HG03064 (cell line): ENCODE data around the gene SEPHS2.
"Not testable (repeated sequence)": the region's sequence is repeated elsewhere in the genome, so short reads cannot be mapped to it uniquely, and the experiment has no call there.

Experiments
- ATAC-seq: cut with Tn5 transposase; IDR thresholded peaks from one replicate; pipeline ENCODE4 v1.9.1; 2021; ENCODE audit warnings: low read depth; ENCODE audit not compliant: unreplicated experiment

Gene SEPHS2

DNA sequence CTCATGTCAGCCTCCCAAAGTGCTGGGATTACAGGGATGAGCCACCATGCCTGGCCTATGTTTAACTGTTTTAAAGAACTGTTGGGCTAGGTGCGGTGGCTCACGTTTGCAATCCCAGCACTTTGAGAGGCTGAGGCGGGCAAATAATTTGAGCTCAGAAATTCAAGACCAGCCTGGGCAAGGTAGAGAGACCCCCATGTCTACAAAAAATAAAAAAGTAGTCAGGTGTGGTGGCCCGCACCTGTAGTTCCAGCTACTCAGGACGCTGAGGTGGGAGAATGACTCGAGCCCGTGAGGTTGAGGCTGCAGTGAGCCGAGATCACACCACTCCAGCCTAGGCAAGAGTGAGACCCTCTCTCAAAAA, 24.9 kb upstream of the SEPHS2 start:
- no peak for ATAC-seq

DNA sequence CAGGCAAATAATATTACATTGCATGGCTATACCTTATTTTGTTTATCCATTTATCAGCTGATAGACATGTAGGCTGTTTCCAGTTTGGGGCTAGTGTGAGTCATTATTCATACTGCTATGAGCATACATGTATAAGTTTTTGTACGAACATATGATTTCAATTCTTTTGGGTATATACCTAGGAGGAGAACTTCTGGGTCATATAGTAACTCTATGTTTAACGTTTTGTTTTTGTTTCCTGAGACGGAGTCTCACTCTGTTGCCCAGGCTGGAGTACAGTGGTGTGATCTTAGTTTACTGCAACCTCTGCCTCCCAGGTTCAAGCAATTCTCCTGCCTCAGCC, 24.5 kb upstream of the SEPHS2 start:
- ATAC-seq, result no peak

DNA sequence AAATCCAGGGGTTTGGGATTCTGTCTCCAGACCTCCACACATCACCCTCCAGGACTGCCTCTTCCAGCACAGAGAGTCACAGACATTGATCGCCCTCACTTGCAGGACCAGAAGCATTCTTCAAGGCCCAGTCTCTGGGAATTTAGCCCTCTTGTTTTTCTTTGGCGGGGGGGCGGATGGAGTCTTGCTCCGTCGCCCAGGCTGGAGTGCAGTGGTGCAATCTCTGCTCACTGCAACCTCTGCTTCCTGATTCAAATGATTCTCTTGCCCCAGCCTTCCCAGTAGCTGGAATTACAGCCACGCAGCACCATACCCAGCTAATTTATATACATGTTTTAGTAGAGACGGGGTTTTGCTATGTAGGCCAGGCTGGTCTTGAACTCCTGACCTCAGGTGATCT, 18.4 kb upstream of the SEPHS2 start:
- no peak for ATAC-seq

DNA sequence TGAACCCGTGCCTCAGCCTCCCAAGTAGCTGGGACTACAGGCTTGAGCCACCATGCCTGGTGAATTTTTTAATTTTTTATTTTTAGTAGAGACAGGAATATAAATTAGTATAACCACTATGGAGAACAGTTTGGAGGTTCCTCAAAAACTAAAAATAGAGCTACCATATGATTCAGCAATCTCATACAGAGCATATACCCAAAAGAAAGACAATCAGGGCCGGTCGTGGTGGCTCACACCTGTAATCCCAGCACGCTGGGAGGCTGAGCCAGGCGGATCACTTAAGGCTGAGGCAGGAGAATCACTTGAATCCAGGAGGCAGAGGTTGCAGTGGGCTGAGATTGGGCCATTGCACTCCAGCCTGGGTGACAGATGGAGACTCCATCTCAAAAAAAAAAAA, 15.8 kb upstream of the SEPHS2 start:
- ATAC-seq, result not testable (repeated sequence)

DNA sequence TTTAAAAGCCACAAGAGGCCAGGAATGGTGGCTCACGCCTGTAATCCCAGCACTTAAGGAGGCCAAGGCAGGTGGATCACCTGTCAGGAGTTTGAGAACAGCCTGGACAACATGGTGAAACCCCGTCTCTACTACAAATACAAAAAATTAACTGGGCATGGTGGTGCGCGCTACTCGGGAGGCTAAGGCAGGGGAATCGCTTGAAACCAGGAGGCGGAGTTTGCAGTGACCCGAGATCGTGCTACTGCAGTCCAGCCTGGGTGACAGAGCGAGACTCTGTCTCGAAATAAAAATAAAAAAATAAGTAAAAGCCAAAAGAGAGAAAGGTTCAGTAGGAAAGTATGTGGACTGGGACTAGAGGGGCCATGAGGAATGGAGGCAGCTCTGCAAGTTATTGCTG, 13.8 kb upstream of the SEPHS2 start:
- ATAC-seq, result no peak

DNA sequence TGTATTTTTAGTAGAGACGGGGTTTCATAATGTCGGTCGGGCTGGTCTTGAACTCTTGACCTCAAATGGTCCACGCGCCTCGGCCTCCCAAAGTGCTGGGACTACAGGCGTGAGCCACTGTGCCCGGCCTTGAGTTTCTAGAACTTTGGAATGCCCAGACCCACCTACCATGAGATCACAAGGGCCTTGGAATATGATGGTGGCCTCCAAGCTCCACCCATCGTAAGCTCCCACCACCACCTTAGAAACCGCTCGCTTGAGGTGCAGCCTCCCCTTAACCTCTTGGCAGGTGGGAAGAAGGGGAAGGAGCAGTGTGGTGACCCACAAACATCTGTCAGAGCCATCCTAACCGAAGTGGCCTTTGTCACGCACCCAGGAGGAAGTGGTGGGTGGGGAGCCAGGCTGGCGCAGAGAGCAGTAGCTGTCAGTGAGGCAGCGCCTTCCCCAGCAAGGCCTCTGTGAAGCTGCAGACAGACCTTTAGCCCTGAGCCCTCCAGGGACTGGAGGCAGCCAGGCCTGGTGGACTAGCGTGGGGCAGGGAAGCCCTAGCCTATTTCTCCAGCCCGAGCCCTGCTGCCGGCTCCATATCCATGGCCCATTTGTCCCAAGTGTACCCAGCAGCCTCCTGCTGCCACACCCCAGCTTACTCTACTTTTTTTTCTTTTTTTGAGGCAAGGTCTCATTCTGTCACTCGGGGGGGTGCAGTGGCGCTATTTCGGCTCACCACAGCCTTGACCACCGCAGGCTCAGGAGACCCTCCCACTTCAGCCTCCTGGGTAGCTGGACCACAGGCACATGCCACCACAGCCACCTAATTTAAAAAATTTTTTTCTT, 13.1 kb upstream of the SEPHS2 start:
- peak; percentile 73 for ATAC-seq

DNA sequence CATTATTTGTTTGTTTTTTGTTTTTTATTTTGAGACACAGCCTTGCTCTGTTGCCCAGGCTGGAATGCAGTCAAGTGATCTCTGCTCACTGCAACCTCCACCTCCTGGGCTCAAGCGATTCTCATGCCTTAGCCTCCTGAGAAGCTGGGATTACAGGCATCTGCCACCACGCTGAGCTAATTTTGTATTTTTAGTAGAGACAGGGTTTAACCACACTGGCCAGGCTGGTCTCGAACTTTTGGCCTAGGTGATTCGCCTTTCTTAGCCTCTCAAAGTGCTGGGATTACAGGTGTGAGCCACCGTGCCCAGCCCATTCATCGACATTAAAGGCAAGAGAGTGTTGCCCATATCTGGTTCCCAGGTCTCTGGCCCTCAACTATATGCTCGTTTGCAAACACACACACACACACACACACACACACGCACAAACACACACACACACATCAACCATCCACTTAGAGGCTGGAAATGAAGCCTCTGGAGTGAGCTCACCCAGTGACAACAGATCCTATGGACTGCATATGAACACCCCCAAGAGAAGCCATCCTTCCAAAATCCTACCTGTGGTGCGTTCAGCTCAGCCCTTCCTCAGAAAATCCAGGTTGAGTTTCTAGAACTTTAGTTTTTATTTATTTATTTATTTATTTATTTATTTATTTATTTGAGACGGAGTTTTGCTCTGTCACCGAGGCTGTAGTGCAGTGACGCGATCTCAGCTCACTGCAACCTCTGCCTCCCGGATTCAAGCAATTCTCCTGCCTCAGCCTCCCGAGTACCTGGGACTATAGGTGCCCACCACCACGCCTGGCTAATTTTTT, 12.3 kb upstream of the SEPHS2 start:
- ATAC-seq, result no peak

DNA sequence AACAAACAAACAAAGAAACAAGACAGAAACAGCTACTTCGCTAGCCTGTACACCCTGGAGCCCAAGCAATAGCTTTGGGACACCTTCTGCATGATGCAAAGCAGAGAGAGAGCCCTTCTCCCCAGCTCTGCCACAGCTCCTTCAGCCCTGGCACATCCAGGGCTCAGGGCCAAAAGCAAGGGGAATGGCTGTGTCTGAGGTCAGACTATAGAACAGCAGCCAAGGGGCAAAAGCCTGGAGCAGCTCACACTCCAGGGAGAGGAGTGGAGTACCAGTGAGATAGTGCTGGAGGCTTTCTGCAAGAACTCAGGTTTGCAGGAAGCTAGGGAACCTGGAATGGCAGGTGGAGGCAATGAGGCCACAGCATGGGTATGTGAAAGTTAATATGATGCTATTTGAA, 11.6 kb upstream of the SEPHS2 start:
- ATAC-seq, result no peak

DNA sequence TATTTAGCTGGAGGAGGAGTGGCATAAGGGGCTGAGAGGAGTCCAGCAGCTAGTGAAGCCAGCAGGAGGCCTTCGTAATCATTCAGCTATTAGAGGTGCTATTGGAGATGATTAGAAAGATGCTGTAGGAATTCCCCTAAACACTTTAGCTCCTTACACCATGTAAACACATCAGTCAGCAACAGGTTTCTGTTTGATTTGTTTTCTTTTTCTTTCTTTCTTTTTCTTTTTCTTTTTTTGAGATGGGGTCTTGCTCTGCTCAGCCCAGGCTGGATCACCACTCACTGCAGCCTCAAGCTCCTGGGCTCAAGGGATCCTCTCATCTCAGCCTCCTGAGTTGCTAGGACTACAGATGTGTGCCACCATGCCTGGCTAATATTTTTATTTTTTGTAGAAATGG, 10.6 kb upstream of the SEPHS2 start:
- no peak for ATAC-seq

DNA sequence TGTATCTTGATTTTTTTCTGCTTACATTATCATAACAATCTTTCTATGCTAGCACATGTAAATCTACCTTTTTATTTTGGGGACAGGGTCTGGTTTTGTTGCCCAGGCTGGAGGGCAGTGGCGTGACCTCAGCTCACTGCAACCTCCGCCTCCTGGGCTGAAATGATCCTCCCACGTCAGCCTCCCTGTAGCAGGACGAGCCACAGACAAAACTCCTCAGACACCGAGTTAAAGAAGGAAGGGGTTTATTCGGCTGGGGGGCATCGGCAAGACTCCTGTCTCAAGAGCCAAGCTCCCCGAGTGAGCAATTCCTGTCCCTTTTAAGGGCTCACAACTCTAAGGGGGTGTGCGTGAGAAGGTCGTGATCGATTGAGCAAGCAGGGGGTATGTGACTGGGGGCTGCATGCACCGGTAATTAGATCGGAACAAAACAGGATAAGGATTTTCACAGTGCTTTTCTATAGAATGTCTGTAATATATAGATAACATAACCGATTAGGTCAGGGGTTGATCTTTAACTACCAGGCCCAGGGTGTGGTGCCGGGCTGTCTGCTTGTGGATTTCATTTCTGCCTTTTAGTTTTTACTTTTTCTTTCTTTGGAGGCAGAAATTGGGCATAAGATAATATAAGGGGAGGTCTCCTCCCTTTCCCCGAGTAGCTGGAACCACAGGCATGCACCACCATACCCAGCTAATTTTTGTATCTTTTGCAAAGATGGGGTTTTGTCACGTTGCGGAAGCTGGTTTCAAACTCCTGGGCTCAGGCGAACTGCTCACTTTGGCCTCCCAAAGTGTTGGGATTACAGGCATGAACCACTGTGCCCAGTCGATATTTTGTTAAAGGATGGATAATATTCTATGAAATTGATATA, 7.3 kb upstream of the SEPHS2 start:
- not testable (repeated sequence) for ATAC-seq

DNA sequence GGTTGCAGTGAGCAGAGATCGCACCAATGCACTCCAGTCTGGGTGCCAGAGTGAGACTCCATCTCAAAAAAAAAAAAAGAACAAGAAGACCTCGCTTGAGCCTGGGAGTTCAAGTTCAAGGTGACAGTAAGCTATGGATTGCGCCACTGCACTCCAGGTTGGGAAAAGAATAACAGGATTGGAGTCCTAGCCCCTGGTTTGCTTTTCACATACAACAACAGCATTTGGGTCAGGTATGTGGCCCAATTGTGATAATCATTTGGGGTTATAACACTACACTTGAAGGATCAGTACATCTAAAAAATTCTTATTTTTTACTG, 3.4 kb upstream of the SEPHS2 start:
- no peak for ATAC-seq

DNA sequence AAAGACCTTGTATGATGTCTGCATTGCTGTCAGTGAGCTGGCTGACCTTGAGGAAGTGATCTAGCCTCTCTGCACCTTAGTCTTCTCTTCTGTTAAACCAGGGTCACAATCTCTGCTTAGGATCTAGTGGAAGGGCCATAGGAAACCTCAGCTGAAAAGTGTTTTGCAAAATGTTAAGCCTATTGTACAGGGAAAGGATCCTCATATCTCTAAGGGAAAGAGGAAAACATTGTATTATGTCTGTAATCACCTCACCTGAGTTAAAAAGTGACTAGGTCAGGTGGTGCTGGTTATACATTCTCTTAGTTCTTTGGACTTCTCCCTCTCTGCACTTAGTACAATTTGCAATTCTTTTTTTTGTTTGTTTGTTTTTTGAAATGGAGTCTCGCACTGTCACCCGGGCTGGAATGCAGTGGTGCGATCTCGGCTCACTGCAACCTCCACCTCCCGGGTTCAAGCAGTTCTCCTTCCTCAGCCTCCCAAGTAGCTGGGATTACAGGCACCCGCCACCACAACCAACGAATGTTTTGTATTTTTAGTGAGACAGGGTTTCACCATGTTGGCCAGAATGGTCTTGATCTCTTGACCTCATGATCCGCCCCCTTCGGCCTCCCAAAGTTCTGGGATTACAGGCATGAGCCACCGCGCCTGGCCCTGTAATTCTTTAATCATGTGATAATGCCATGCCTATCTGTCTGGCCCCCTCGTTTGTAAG, 2.0 kb upstream of the SEPHS2 start:
- ATAC-seq, result no peak

DNA sequence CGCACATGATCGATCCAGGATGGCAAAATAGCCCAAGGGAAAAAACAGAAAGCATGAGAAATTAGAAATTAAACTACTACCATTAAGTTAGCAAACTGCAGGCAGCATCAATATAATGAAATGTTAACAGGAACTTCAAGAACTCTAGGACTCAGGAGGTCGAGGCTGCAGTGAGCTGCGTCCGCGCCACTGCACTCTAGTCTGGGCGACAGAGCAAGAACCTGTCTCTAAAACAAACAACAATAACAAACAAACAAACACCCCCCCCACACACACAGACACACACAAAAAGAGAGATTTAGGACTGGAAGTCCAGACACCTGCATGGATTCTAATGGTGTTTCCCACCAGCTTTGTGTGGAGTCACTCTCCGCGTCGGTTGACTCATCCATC, 525 bp upstream of the SEPHS2 start:
- no peak for ATAC-seq

DNA sequence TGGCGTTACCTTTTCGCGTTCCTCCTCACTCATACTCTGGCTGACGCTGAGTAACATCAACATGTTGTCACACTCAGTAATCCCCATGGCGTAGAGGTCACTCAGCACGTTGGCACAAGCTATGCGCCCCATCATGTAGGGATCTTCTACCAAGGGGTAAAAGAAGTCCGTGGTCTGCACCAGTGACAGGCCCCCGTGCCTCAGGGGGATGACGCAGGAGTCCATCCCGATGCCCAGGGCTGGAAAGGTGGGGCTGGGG, 596 bp downstream of the SEPHS2 start:
- ATAC-seq, result no peak

DNA sequence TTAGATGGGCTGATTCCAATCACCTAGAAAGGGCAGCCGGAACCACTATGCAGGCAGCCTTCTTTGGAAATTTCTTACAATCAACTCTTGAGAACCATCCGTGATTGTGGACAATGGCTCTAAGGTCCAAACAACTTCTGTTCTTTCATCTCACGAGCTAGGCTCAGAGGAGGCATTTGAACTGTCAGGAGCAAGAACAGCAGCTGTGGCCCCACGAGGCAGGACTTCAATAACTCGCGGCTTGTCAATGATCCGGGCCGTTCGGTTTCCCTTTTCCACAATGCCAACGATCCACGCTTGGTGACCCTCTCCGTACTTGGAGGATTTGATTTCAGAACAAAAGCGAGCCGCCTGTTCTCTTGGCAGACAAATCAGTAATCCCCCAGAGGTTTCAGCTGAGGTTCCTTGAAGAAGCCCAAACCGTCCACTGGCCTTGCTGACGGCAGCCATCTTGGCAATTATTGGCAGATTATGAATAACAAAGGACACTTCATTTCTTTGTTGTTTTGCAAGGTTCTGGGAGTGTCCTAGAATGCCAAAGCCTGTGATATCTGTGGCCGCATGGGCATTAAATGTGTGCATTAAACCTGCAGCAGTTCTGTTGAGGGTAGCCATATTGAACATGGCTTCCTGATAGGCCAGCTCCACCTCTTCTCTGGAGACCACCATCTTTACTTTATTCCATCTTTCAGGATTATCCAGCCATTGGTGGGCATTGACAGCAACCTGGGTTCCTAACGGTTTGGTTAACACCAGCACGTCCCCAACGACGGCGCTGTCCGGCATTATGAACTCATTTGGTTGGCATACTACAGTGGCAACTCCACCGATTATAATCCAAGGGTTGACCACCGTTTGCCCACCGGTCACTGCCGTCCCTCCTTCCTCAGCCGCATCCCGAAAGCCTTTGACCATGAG, 1.2 kb downstream of the SEPHS2 start:
- no peak for ATAC-seq

DNA sequence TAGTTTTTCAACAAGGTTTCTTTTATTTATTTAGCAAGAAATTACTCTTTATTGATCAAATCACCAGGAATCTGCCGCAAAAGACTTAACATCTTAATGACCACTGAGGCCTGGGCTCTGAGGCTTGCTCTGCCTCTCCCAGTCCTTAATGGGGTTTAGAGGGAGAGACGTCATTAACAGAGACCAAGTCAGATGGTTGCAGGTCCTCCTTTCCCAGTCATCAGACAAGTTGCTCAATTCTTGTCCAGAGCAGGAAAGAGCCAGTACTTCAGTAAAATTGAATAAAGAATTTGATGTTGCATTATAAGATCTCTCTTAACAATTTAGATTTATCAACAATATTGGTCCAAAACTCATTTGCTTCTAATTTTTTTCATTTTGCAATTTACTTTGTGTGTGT, 2.0 kb downstream of the SEPHS2 start:
- no peak for ATAC-seq

DNA sequence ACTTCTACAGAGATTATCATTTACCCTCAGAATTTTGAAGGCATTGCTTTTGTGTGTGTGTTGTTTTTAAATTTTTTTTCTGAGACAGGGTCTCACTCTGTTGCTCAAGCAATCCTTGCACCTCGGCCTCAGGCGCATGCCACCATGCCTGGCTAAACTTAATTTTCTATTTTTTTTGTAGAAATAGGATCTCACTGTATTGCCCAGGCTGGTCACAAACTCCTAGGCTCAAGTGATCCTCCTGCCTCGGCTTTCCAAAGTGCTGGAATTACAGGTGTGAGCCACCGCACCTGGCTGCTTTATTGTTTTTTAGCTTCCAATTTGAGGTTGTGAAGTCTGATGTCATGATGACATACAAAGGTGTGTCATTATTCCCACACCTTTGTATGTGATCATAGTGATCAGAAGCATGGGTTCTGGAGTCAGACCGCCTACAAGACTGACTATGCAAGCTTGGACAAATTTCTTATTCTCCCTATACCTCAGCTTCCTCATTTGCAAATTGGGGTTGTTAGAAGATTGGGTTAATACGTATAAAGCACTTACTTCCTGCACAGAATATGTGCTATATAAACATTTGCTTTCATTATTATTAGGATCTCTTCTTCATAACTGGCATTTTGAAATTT, 5.8 kb downstream of the SEPHS2 start:
- no peak for ATAC-seq

DNA sequence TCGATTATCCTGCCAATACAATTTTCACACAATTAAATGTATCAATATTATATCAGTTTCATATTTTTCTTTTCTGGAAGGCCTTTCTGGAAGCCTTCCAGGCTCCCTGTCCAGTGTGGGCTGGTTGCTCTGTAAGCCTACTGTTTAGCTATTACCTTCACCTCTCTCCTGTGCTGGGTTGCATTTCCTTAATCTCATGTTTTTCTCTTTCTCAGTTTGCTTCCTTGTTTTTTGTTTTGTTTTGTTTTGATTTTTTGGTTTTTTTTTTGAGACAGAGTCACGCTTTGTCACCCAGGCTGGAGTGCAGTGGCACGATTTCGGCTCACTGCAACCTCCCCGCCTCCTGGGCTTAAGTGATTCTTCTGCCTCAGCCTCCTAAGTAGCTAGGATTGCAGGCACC, 6.8 kb downstream of the SEPHS2 start:
- ATAC-seq, result no peak

DNA sequence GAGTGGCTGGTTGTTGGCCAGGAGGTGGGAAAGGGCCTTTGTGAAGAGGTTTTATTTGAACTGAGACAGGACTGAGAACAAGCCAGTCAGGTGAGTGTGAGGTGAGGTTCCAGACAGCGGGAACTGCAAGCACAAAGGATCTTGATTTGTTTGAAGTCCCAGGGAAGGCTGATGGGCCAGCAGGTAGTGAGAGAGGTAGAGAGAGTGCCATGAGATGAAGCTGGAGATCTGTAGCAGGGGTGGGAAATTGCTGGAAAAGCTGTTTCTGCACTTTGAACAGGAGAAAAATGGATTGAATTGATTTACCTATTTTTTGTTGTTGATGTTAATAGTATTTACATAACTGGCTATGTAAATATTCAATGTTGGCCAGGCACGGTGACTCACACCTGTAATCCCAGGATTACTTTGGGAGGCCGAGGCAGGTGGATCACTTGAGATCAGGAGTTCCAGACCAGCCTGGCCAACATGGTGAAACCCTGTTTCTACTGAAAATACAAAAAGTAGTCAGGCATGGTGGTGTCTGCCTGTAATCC, 8.1 kb downstream of the SEPHS2 start:
- no peak for ATAC-seq
